ENCODE data around the gene SLC25A41.

- TF ChIP-seq POLR2A (IDR thresholded peaks at IDR 0.05; ENCODE audit: low read depth, low read length) (no peak), POLR2AphosphoS5 (IDR thresholded peaks at IDR 0.05; ENCODE audit: low read depth, low read length) (no peak), TAF1 (IDR thresholded peaks at IDR 0.05; ENCODE audit: low read depth, low read length) (no peak)
Measured at GRCh38 chr19:6452223-6452614, 18.7 kb upstream of the SLC25A41 start.
